HEK293T (cell line): ENCODE data around the gene TMEM11.

Source experiments
- ARNT ChIP-seq: fragments of 450-650 bp; IDR thresholded peaks from 2 replicates; pipeline ENCODE4 v1.6.1; 2017; ENCODE audit warnings: mild to moderate bottlenecking
- BHLHE40 ChIP-seq: fragments of 450-650 bp; IDR thresholded peaks from 2 replicates; pipeline ENCODE4 v1.6.1; 2016; ENCODE audit warnings: mild to moderate bottlenecking, moderate library complexity, borderline replicate concordance
- CTBP1 ChIP-seq: fragments of 450-650 bp; IDR thresholded peaks from 2 replicates; pipeline ENCODE4 v1.6.1; 2016; ENCODE audit warnings: borderline replicate concordance
- ELF4 ChIP-seq: fragments of 450-650 bp; IDR thresholded peaks from 2 replicates; pipeline ENCODE4 v1.6.1; 2017; ENCODE audit warnings: antibody characterized with exemption
- FOXA1 ChIP-seq: fragments of 450-650 bp; IDR thresholded peaks from 2 replicates; pipeline ENCODE4 v1.6.1; 2016; ENCODE audit warnings: mild to moderate bottlenecking
- FOXK2 ChIP-seq: fragments of 450-650 bp; IDR thresholded peaks from 2 replicates; pipeline ENCODE4 v1.6.1; 2016; ENCODE audit warnings: mild to moderate bottlenecking
- FOXM1 ChIP-seq: fragments of 450-650 bp; IDR thresholded peaks from 2 replicates; pipeline ENCODE4 v1.6.1; 2017; ENCODE audit warnings: mild to moderate bottlenecking, borderline replicate concordance
- HDGF ChIP-seq: fragments of 450-650 bp; IDR thresholded peaks from 2 replicates; pipeline ENCODE4 v1.6.1; 2017; ENCODE audit warnings: antibody characterized with exemption, borderline replicate concordance
- L3MBTL2 ChIP-seq: fragments of 450-650 bp; conservative IDR thresholded peaks from 2 replicates; pipeline ENCODE4 v1.6.1; 2016; ENCODE audit warnings: mild to moderate bottlenecking
- NFRKB ChIP-seq: fragments of 450-650 bp; IDR thresholded peaks from 2 replicates; pipeline ENCODE4 v1.6.1; 2016; ENCODE audit warnings: mild to moderate bottlenecking, moderate library complexity
- SP1 ChIP-seq: fragments of 450-650 bp; IDR thresholded peaks from 2 replicates; pipeline ENCODE4 v1.6.1; 2017
- SUZ12 ChIP-seq: fragments of 450-650 bp; IDR thresholded peaks from 2 replicates; pipeline ENCODE4 v1.6.1; 2016; ENCODE audit warnings: mild to moderate bottlenecking
- TARDBP ChIP-seq: fragments of 450-650 bp; IDR thresholded peaks from 2 replicates; pipeline ENCODE4 v1.6.1; 2016
- ZNF384 ChIP-seq: fragments of 450-650 bp; IDR thresholded peaks from 2 replicates; pipeline ENCODE4 v1.6.1; 2016

DNA sequence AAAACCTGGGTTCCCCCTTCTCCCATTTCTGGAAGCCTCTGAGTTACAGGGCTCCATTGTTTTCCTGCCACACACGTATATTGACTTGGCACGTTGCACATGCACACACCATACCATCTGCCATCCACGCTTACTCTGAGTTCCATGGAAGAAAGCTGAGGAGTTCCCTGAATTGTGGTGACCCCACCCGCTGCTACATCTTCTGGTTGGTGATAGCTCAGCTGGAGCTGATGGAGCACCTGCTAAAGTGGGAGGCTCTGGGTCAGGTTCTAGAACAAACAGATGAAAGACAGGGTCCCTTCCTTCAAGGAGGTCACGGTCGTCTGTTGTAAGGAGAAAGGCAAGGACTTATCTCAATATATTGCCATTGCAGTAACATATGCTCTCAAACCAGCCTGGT lies 41.1 kb downstream of the TMEM11 start:
- TF ChIP-seq FOXA1 (no peak), SP1 (no peak), ELF4 (no peak), L3MBTL2 (no peak), BHLHE40 (no peak), FOXM1 (no peak), SUZ12 (no peak), ZNF384 (no peak), NFRKB (no peak), FOXK2 (no peak), ARNT (no peak), HDGF (no peak), CTBP1 (no peak), TARDBP (no peak)
